HG03025 (cell line): Measurements from ENCODE around the gene RIOK3.
"Not testable (repeated sequence)": the region's sequence is repeated elsewhere in the genome, so short reads cannot be mapped to it uniquely, and the experiment has no call there.

Experiments used
- ATAC-seq: cut with Tn5 transposase; IDR thresholded peaks from one replicate; pipeline ENCODE4 v1.9.1; 2021; ENCODE audit warnings: mild to moderate bottlenecking, moderate library complexity; ENCODE audit not compliant: unreplicated experiment, low FRiP score

The RIOK3 gene

GRCh38 chr18:23493654-23494053 is 40.6 kb downstream of the RIOK3 start:
- no peak for ATAC-seq

- no peak for ATAC-seq
These were observed 41.9 kb downstream of the RIOK3 start for GRCh38 chr18:23494992-23495391.

DNA sequence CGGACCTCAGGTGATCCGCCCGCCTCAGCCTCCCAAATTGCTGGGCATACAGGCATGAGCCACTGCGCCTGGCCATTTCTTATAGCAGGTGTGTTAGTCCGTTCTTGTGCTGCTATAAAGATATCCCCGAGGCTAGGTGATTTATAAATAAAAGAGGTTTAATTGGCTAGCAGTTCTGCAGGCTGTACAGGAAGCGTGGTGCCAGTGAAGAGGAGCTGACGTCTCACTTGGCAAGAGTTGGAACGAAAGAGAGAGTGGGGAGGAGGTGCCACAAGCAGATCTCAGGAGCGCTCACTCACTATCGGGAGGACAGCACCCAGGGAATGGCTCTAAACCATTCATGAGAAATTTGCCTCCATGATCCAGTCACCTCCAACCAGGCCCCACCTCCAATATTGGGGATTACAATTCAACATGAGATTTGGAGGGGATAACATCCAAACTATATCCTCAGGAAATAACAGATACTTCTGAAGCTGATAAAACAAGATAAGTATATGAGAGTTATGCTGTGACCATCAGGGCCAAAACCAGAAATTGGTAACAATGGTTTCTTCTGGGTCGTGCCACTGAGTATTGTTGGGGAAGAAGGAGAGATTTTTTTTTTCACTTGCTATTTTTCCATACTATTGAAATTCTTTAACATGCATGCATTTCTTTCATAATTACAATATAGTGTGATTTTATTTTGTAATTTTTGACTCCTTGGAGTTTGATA is 42.8 kb downstream of the RIOK3 start:
- no peak for ATAC-seq

DNA sequence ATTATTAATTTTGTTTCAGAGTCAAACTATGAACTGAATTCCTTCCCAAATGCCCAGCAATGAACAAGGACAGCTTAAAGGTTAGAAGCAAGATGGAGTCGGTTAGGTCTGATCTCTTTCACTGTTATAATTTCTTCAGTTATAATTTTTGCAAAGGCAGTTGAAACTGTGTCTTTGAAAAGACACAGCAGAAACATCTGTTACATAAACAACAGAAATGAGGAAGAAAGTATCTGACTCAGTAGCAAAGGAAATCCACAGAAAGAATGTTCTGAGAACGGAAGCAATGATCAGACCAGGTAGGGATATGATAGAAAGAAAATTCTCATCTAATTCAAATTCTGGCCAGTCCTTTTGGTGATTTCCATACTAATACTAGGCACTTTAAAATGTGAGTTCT is 45.0 kb downstream of the RIOK3 start:
- no peak for ATAC-seq

DNA sequence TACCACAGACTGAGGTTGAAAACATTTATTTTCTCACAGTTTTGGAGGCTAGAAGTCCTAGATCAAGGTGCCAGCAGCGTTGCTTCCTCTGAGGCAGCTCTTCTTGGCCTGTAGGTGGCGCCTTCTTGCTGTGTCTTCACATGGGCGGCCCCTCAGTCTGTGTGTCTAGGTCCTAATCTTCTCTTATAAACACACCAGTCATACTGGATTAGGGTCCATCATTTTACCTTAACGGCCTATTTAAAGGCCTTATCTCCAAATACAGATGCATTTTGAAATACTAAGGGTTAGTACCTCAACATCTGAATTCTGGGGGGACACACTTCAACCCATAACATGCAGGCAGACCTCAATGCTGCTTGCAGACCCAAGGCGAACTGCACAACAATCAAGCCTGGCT is 45.8 kb downstream of the RIOK3 start:
- no peak for ATAC-seq

DNA sequence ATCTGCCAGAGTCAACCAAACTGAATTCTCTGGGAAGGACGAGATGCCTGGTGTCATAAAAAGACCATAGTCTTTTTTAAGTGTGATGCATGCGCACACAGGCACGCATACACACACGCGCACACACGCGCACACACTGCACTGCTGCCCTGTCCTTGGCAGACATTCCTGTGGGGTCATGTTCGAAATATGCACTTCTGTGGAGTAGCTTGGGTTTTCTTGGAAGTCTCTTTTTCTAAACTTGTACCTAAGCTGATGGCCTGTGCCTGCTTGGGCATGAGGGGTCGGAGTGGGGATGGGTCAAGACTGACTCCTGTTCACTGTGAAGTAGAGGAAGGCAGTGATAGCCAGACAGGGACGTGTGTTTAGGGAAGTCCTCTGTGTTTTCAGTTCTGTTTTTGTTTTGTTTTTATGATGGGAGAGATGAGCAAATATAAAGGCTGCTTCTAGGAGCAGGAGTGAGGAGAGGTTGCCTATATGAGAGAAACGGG is 46.2 kb downstream of the RIOK3 start:
- ATAC-seq = no peak

DNA sequence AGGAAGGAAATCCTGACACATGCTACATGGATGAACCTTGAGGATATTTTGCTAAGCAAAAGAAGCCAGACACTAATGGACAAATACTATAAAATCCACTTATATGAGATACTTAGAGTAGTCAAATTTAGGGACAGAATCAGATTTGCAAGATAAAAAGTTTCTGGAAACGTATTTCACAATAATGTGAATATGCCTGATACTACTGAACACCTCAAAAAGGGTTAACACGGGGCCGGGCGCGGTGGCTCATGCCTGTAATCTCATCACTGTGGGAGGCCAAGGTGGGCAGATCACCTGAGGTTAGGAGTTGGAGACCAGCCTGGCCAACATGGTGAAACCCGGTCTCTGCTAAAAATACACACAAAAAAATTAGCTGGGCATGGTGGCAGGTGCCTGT is 48.5 kb downstream of the RIOK3 start:
- no peak for ATAC-seq

DNA sequence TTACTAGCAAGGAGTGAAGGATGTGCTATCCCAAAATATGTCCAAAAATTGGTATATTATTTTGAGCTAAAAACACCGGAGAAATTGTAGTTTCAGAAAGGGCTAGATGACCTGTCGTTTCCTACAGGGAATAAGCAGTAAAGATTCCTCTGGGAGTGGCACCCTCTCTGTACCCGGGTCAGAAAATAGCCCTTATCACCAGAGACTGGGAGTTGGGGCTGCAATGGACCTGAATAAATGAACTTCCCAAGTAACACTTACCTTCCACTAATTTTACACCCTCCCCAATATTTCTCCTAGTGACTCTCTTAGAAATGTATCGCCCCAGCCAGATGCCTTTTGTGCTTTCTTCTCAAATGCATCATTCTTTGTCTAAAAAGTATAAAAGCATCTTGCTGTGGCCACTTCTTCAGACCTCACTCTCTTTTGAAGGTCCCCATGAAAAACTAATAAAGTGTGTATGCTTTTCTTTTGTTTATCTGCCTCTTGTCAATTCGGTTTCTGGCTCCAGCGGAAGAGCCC is 49.5 kb downstream of the RIOK3 start:
- no peak for ATAC-seq

DNA sequence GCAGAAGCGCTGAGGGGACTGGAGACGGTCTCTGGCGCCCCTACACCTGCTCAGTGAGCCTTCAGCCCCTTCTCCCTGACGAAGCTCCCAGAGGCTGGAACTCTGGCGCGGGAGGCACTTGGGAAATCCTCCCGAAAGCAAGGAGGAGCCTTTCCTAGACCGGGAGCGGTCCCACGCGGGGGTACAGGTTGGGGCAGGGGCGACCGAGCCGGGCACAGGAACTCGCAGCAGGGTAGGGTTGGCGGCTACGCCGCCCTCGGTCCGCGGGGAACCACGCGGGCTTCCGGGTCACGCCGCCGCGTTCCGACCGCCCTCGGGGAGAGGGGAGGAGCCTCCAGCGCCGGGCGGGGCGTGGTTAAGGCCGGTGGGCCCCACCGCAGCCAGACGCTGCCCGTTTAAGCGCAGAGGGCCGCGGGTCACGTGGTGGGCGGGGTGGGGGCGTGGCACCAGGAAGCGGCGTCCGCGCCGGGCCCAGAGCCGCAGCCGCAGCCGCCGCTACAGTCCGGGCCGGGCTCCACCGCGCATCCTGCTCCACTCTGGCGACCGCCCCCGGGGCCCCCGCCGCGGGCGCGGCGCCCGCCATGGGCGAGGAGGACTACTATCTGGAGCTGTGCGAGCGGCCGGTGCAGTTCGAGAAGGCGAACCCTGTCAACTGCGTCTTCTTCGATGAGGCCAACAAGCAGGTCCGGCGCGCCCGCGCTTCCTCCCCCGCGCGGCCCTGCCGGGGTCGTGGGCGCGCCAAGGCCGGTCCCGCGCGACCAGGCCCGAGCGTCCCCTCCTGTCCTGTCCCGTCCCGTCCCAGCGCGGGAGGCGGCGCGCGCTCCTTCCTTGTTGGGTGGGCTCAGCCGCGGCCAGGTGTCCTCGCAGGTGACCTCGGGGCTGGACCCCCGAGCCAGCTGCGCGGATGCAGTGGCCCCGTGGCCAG is 50.2 kb downstream of the RIOK3 start, which contains the start of gene RMC1:
Gene RMC1 (plus strand): TSS at position 474 of the 925 bp plus-strand sequence. CDS start 108 bp downstream, at position 582.
- peak; percentile 81 for ATAC-seq

DNA sequence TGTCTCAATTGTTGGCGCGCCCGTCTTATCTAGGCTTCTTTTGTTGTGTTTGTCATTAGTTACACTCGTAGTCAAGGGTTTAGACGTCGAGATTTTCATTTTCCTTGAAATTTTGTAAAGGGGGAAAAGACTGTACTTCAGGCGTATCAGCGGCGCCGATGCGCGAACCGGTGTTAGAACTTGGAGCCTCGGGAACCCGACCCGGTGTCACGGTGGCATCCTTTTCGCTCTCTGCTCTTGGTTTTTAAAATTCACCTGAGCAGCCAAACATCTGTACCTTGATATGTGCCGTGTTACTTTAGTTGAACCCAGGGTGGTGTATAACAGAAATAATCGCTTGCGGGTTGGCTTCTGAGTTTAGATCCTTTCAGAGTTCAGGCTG is 50.9 kb downstream of the RIOK3 start:
- no peak for ATAC-seq

DNA sequence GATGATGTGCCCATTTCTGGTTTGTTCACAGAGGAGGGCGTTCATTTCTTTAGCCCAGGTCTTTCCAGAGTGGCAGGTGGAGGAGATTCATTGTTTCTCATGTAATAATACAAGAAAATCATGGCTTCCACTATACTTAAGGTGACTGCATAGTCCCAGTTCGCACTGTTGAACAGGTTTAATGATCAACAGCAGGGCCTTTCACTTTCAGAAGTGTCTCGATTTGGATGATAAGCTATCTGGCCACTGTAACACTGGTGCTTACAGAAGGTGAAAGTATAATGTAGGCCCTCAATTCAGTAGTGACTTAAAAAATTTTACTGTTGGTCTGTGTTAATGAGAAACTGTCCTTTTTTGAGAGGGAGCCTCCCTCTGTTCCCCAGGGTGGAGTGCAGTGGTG is 51.6 kb downstream of the RIOK3 start:
- ATAC-seq = peak; percentile 31

- no peak for ATAC-seq
These were observed 53.3 kb downstream of the RIOK3 start for GRCh38 chr18:23506393-23506792.

- ATAC-seq = not testable (repeated sequence)
These were observed 57.8 kb downstream of the RIOK3 start for GRCh38 chr18:23510923-23511322.

DNA sequence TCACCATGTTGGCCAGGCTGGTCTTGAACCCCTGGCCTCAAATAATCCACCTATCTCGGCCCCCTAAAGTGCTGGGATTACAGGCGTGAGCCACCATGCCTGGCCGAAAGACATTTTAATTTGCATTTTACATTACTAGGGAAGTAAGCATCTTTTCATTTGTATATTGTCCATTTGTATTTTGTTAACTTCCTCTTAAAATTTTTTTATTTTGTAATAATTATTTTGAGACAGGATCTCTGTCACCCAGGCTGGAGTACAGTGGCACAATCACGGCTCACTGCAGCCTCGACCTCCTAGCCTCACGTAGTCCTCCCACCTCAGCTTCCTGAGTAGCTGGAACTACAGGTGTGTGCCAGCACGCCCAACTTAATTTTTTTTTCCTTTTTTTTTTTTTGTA is 59.1 kb downstream of the RIOK3 start:
- ATAC-seq = not testable (repeated sequence)

- no peak for ATAC-seq
These were observed 59.6 kb downstream of the RIOK3 start for GRCh38 chr18:23512641-23513040.

DNA sequence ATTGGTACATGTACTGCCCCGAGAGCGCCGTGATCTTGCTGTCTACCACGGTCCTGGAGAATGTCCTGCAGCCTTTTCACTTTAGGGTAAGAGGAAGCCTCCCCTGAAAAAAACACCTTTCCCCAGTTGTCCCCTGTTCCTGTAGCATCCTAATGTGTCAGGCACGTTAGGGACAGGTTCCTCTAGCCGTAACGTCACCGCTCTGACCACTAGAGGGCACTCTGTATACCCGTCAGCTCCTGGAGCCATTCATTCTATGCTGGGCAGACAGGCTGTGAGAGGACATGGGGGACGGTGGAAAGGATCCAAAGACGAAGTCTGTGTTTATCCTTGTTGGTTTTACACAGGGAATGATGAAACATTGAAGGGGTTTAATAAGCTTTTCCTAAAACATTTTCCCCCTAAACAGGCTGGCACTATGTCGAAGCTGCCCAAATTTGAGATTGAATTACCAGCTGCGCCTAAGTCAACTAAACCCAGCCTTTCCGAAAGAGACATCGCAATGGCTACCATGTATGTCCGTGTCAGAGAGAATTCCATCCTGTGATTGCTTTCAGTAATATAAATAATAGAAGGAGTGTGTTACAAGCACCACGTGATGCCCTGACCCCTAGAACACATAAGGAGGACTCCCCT is 62.9 kb downstream of the RIOK3 start:
- ATAC-seq = peak; percentile 68

DNA sequence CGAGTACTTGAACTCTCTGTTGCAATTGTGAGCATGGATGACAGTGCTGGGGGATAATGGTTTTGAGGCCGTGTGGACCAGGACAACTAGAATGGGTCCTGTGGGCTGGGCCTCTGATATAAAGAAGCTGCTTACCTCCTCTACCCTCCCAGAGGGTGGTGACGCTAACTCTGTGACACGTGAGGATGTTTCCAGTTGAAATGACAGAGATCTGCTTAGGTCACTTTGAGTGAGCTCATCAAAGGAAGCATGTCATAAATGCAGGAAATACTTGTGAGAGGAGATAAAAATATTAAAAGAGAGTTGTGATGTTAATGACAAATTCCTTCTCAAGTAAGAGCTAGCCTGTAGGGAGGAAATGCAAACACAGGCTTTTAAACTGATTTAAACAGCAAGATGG is 66.6 kb downstream of the RIOK3 start:
- no peak for ATAC-seq

DNA sequence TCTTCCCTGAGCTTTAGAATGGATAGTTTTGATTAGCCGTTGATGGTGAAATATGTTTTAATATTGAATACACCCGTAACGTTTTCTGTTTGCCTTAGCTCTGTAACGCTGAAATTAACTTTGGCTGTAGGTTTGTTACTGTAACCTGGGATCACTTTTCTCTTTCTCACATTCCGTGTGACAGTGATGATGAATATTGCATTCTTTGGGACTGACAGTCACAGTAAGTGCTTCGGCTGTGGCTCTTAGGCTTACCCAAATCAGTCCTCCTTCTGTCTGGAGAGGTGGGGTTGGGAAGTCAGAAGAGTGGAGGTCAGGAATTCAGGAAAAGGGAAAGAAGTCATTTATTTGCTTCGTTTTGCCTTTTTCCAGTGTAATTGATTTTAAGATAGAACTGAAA is 68.2 kb downstream of the RIOK3 start:
- ATAC-seq = no peak

GRCh38 chr18:23521907-23522306 is 68.8 kb downstream of the RIOK3 start:
- ATAC-seq = no peak

DNA sequence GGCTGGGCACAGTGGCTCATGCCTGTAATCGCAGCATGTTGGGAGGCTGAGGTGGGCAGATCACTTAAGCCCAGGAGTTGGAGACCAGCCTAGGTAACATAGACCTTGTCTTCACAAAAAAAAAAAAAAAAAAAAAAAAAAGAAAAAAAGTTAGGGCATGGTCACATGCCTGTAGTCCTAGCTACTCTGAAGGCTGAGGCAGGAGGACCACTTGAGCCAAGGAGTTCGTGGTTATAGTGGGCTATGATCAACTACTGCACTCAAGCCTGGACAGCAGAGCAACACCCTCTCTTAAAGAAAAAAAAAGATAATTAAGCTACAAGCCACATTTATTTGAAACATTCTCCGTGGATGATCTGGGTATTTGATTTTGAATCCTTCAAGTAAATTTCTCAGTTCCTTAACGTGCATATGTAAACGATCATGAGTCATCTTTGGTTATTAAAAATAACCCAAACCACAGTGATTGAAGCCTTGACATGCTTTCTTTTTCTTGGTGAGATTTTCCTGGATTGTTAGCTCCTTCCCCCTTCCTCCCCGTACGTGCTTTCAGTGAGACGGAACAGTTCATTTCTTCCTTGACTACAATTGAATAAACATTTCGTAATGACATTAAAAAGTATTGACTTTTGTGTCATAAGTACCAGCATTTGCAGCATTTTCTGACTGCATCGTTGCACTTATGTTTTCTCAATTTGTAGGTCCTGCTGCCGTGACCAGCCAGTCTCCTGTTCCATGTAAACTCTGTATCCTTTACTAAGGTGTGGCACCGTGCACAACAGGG is 70.5 kb downstream of the RIOK3 start:
- ATAC-seq = no peak
